UCSD-AML1 (cell line): Measurements from ENCODE around the gene BANP.
"Not testable (repeated sequence)": the region's sequence is repeated elsewhere in the genome, so short reads cannot be mapped to it uniquely, and the experiment has no call there.

ENCODE experiments used
- DNase-seq: peaks from one replicate; lab custom pipeline; 2025; ENCODE audit not compliant: unreplicated experiment; lab: John Stamatoyannopoulos, UW

BANP gene

DNA sequence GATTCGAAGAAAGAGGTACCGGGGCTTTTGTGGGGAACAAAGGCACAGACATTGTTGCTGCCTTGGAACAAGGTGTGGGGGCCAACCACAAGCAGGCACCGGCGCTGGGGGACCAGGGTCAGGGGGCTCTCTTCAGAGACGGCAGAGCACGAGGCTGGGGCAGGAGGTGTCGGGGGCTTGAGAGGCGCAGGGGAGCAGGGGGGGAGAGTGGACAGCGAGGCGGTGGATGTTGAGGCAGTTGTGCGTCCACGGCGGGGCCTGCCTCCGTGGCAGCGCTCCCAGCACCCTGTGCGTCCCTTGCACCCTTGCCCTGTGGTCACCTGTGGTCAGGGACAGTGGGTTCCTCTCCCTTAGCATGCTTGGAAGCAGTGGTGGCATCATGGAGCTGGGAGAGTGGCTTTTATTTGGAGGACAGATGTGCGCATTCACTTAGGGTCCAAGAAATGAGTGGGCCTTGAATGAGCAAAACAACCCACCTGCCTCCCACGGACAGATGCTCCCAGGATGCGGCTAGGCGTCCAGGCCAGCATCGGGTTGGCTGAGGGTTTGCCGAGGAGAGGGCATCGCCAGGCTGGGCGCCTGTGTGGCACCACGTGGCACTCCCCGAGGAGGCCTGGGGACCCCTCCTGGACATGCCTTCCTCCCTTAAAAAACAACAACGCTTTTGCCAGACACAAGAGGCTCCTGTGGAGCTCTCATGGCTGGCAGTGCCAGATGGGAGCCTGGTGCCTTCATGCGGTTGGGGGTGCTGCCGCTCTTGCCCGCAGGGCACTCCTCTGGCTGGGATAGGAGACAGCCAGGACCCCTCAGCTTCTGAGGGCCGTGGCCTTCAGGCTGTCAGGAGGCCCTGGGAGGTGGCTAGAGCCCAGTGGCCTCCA lies 113.0 kb downstream of the BANP start:
- no peak for DNase-seq

DNA sequence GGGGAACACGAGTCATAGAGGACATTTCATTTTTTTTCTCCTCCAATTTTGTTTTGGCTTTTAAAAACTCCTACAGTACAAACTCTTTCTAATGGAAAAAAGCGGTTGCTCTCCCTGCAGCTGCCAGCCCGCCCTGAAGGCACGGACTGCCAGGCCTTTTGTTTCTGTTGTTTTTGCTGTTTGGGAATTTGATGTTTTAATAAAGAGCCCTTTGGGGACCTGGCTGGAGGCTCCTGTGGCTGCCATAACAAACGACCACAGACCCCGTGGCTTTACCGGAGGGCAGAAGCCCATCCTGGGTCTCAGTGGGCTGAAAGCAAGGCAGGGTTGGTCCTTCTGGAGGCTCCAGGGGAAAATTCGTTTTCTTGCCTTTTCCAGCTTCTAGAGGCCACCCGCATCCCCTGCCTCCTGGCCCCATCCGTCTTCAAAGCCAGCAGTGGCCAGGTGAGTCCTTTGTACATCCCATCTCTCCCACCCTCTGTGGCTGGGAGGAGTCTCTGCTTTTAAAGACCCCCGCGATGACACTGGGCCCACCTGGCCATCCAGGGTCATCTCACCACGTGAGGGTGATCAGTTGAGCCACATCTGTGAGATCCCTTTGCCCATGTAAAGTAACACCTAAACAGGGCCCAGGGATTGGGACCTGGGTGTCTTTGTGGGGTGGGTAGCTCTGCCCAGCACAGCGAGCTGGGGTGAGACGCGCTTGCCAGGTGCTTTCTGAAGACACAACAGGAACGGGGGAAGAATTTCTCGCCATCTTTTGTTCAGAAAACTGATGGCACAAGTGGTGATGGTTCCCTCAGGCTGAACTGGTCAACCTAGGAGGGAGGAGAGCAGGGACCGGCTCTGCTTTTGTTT lies 113.9 kb downstream of the BANP start:
- DNase-seq: no peak

GRCh38 chr16:88065747-88066142 lies 114.5 kb downstream of the BANP start:
- no peak for DNase-seq

DNA sequence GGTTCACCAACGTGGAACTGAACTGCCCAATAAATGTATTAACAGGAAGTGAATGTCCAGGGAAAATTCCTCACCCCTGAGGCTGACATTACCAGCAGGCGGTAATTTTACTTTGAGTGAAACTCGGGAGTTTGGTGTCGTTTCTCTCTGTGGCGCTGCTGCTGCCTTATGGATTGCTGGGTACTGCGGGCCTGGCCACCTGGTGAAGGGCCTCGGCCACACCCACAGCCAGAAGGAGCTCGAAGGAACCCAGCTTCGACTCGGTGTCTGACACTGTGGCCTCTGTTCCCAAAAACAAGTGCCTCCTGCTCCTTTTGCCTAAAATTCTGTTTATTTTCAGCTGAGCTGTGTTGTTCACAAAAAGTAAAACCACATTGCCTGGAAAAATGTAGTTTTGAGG lies 115.0 kb downstream of the BANP start:
- DNase-seq: no peak

- no peak for DNase-seq
Measured at GRCh38 chr16:88066680-88067529, 115.7 kb downstream of the BANP start.

DNA sequence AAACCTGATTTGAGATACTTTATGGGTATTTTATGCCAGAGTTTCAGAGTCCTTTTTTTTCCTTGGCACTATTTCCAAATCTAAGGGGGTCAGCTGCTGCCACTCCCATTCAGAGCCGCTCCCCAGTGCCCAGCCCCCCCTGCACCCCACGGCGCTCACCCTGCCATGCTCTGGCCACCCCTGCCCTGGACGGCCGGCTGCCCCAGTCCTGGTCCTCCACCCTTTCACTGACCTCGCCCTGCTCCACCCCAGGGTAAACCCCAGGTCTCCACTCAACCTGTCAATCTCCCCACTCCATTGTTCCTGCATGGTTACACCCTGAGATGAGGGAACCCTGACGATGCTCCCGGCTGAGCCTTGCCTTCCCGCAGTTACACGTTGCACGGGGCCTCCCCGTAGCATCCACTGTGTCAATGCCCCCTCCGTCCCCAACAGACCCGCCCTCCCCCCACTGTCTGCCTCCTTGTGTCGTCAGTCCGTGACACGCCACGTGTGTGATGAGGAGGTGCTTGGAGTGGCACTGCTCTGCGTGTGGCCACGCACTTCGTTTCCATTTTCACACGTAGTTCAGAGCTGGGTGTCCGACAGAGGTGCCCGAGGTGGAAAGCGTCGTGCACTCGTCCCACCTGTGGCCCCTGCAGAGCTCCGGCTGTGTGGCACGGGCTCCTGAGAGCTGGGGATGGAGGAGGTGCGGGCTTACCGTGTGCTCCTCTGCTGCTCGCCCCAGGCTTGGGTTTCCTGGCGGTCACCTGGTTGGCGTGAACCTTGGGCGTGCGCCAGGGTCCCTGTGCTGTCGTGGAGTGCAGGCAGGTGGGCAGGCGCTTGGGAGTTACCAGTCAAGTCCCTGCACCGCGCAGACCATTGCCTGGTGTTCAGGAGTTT lies 116.5 kb downstream of the BANP start:
- no peak for DNase-seq

GRCh38 chr16:88068476-88069396 lies 117.5 kb downstream of the BANP start:
- no peak for DNase-seq

DNA sequence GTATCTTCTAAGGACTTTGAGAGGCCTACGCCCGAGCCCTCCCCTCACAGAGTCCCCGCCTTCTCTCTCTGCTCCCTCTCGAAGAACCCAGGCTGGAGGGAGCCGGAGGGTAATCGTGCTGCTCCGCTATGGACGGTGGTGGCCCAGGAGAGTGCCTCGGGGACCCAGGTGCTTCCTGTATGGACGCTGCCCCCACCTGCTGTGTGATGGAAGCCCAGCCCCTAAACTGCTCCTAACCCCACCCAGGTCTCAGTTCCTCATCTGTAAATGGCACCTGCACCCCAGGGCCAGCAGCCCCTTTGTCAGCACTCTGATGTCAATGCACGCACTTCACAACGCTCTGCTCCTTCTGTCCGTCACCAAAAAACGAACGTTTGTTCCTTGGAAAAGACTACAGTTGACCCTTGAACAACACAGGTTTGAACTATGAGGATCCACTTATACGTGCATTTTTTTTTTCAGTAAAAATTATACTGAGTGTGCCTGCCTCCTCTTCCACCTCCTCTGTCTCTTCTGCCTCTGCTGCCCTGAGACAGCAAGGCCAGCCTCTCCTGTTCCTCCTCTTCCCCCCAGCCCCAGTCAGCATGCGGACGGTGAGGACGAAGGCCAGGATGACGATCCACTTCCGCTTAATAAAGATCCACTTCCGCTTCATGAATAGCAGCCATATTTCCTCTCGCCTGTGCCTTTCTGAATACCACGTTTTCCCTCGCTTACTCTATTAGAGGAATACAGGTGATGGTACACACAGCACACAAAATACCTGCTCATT lies 118.3 kb downstream of the BANP start:
- no peak for DNase-seq

DNA sequence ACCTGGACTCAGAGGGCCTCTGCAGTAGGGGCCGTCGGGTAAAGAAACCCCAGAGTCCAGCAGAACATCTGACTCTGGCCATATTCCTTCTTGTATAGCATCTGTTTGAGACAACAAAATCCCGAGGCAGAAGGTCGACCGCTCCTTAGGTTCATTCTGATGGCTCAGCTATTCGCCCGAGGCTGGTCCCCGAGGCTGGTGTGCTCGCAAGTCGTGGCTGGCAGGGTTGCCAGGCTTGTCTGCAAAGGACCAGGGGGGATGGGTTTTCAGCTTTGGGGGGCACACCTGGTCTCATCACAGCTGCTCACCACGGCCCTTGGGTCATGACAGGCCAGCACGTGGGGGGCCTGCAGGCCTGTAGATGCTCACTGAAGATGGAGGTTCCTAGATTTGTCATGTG lies 119.1 kb downstream of the BANP start:
- DNase-seq: no peak

GRCh38 chr16:88070989-88071625 lies 119.9 kb downstream of the BANP start:
- DNase-seq: no peak

DNA sequence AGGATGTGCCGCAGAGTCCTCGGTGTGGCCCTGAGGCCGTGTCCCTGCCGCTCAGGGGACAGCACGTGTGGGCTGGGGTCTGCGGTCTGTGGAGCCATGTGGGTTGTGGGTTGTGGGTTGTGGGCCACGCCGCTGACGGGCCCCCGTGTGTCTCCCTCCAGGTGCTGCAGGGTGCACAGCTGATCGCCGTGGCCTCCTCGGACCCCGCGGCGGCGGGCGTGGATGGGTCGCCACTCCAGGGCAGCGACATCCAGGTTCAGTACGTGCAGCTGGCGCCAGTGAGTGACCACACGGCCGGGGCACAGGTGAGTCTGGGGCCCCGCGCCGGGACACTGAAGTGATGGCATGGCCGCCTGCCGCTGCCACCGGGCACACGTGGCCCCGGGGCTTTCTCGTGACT lies 120.7 kb downstream of the BANP start:
- DNase-seq: no peak

GRCh38 chr16:88072571-88073001 lies 121.4 kb downstream of the BANP start:
- DNase-seq: no peak

GRCh38 chr16:88073201-88073721 lies 122.0 kb downstream of the BANP start:
- DNase-seq: no peak

DNA sequence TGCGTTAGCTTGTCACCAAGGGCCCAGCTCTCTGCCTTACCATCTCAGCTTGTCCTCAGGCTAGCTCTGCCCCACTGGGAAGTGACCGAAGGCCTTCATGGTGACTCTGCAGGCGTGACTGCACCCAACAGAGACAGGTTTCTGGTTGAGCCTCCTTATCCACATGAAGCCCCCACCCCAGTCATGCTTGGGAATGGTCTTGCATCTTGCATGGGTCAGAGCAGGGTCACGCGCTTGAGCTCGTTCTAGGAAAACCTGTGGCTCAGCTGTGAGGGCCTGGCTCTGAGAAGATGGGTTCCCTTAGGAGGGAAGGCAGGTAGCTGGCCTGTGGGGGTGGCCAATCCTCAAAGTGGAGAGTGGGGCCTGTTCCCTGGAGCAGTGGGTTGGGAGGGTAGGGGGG lies 122.8 kb downstream of the BANP start:
- no peak for DNase-seq

DNA sequence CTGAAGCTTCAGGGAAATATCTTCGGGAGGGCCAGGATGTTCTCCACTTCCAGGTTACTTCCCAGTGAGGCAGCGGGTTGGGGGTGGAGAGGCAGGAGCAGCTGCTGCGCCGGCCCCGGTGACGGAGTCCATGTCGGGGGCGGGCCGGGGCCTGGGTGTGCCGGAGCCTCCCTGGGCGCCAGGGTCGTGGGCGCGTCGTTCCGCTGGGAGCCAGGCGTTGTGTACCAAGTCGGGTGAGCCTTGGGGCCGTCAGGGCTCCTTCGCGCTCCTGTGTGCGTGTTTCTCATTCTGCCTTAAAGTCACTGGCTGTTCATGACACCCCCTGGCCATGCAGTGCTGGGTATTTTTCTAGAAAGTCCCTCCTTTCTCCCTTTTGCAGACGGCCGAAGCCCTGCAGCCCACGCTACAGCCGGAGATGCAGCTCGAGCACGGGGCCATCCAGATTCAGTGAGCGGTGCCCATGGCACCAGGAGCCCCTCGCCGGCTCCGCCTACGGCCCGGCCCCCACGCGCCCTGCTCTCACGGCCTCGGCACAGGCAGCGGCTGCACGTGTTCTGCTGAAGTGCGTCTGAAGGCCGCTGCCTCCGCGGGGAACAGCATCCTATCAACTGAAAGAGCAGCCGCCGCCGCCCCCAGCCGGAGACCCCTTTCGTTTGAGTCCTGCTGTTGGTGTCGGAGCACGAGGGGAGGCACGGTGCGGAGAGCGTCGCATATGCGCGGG lies 125.1 kb downstream of the BANP start:
- DNase-seq: no peak

DNA sequence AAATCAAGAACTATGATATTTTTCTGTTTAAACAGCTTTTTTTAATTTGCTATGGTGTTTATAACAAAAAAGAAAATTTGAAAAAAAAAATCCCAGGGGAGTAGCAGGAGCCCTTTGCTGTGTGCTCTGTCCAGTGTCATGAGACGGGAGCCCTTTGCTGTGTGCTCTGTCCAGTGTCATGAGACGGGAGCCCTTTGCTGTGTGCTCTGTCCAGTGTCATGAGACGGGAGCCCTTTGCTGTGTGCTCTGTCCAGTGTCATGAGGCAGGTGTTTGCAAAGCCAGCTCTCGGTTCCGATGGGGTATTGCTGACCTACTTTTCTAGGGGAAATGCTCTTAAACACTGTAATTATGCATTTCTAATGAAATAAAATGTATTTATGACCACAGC lies 125.7 kb downstream of the BANP start:
- DNase-seq: not testable (repeated sequence)
